ENCODE measurements around the gene ZNF501.

ZNF501 gene

GRCh38 chr3:44762170-44762677 lies 32.8 kb downstream of the ZNF501 start:
- Mint-ChIP-seq H3K36me3 (ENCODE audit: insufficient read depth) (peaks cover 14% of the 10 kb centered on the region), H3K4me3 (peak overlapping the region; percentile 88), H3K27me3 (no peaks in the 10 kb centered on the region), H3K9me3 (peaks cover 0 to 2% of the 10 kb centered on the region in 2 donors), H3K27ac (peak overlapping the region; percentile 57 to 87), H3K4me1 (ENCODE audit: low read depth in 2 of 2) (peaks cover 12 to 29% of the 10 kb centered on the region in 2 donors)
- no peak for DNase-seq
- ATAC-seq (replicated peaks), result no peak

- Mint-ChIP-seq H3K27ac (peak overlapping the region; percentile 57 to 87), H3K9me3 (peaks cover 0 to 2% of the 10 kb centered on the region in 2 donors), H3K4me1 (ENCODE audit: low read depth in 2 of 2) (peaks cover 10 to 24% of the 10 kb centered on the region in 2 donors), H3K27me3 (no peaks in the 10 kb centered on the region), H3K4me3 (peak overlapping the region; percentile 88), H3K36me3 (ENCODE audit: insufficient read depth) (peaks cover 15% of the 10 kb centered on the region)
- ATAC-seq (replicated peaks) (no peak), DNase-seq (no peak)
Observed at GRCh38 chr3:44762690-44763089, 33.3 kb downstream of the ZNF501 start.

- Mint-ChIP-seq H3K4me3 (no peak overlapping the region), H3K27ac (no peak overlapping the region), H3K36me3 (ENCODE audit: insufficient read depth) (peaks cover 11% of the 10 kb centered on the region)
Observed at GRCh38 chr3:44764248-44764647, 34.8 kb downstream of the ZNF501 start.

GRCh38 chr3:44771424-44772098 lies 42.1 kb downstream of the ZNF501 start:
- Mint-ChIP-seq H3K27me3 (no peaks in the 10 kb centered on the region), H3K27ac (no peak overlapping the region), H3K4me1 (ENCODE audit: low read depth in 2 of 2) (no peaks in the 10 kb centered on the region), H3K4me3 (no peak overlapping the region), H3K36me3 (ENCODE audit: insufficient read depth) (peaks cover 2% of the 10 kb centered on the region), H3K9me3 (peaks cover 0 to 5% of the 10 kb centered on the region in 2 donors)
- no peak for ATAC-seq (replicated peaks)
- DNase-seq, result no peak

More at GRCh38 chr3:44764248-44764647, 34.8 kb downstream of the ZNF501 start:
- H3K9me3 Mint-ChIP-seq, result peaks cover 0 to 2% of the 10 kb centered on the region in 2 donors
- H3K27me3 Mint-ChIP-seq, result no peaks in the 10 kb centered on the region
- no peak for DNase-seq
- H3K4me1 Mint-ChIP-seq (ENCODE audit: low read depth in 2 of 2), result peaks cover 10 to 14% of the 10 kb centered on the region in 2 donors
- ATAC-seq (replicated peaks), result no peak

- H3K4me1 Mint-ChIP-seq (ENCODE audit: low read depth in 2 of 2), result no peaks in the 10 kb centered on the region
- ATAC-seq (replicated peaks), result no peak
- H3K4me3 Mint-ChIP-seq, result no peak overlapping the region
- no peaks in the 10 kb centered on the region for H3K27me3 Mint-ChIP-seq
- DNase-seq, result no peak
- H3K27ac Mint-ChIP-seq, result no peak overlapping the region
- H3K36me3 Mint-ChIP-seq (ENCODE audit: insufficient read depth), result peaks cover 2% of the 10 kb centered on the region
- H3K9me3 Mint-ChIP-seq, result peaks cover 0 to 5% of the 10 kb centered on the region in 2 donors
Observed at GRCh38 chr3:44772099-44772442, 42.6 kb downstream of the ZNF501 start.

- DNase-seq (no peak), ATAC-seq (replicated peaks) (no peak)
- Mint-ChIP-seq H3K4me3 (no peak overlapping the region), H3K36me3 (ENCODE audit: insufficient read depth) (no peaks in the 10 kb centered on the region), H3K4me1 (ENCODE audit: low read depth in 2 of 2) (no peaks in the 10 kb centered on the region), H3K27me3 (no peaks in the 10 kb centered on the region), H3K27ac (peak overlapping the region in 1 of 2 donors; percentile 36), H3K9me3 (no peaks in the 10 kb centered on the region)
Observed at GRCh38 chr3:44782891-44783290, 53.5 kb downstream of the ZNF501 start.

Measured in effector memory CD8-positive, alpha-beta T cell (primary cell).